Upper lobe of right lung (tissue), 1 donor: Measurements from ENCODE around the gene BMP8B. TPM values are rescaled to one million over a fixed set of nuclear protein-coding genes. Genes with fewer than 3 reads are reported as not detected.
"Not testable (repeated sequence)": the region's sequence is repeated elsewhere in the genome, so short reads cannot be mapped to it uniquely, and the experiment has no call there.

Experiments
- ATAC-seq: fragments of 200-7000 bp; cut with Tn5 transposase; one replicate; pipeline ENCODE4 v1.9.1; 2020; ENCODE audit warnings: mild to moderate bottlenecking, moderate library complexity
- DNase-seq: peaks from one replicate; pipeline ENCODE4 v3.0.0-alpha.2; 2020
- H3K27ac ChIP-seq: fragments of 200-600 bp; one replicate; pipeline ENCODE4 v1.8.0; 2022
- H3K27me3 ChIP-seq: fragments of 200-600 bp; one replicate; pipeline ENCODE4 v1.8.0; 2022; ENCODE audit warnings: mild to moderate bottlenecking
- H3K36me3 ChIP-seq: fragments of 200-600 bp; one replicate; pipeline ENCODE4 v1.8.0; 2022
- H3K4me1 ChIP-seq: fragments of 200-600 bp; one replicate; pipeline ENCODE4 v1.8.0; 2022
- H3K4me3 ChIP-seq: fragments of 200-600 bp; one replicate; pipeline ENCODE4 v1.8.0; 2022; ENCODE audit warnings: mild to moderate bottlenecking
- H3K9me3 ChIP-seq: fragments of 200-600 bp; one replicate; pipeline ENCODE4 v1.8.0; 2022
- intact Hi-C: fragments of 100-400 bp; cut with DNase I; formaldehyde crosslinking; loops from one replicate; pipeline ENCODE4 v1.11.0; 2022
- total RNA-seq: library from RNA; stranded (reverse); fragmentation: NEBNext Ultra II Directional; extraction: Animal tissue kit (Norgen Biotek cat#: 25700); gene quantifications from one replicate; pipeline ENCODE4 v1.2.1, GENCODE V29; 2021
- TF ChIP-seq, protein P1 (sequence below): fragments of 200-600 bp; IDR thresholded peaks from one replicate; pipeline ENCODE4 v1.8.0; 2022; ENCODE audit warnings: antibody characterized with exemption
- donor health status: DM: no; HTN: yes; CAD: no; lungs with severe emphysema.

The BMP8B gene
- total RNA-seq, 1 donor from 2014 or later, result 2.7 TPM

DNA sequence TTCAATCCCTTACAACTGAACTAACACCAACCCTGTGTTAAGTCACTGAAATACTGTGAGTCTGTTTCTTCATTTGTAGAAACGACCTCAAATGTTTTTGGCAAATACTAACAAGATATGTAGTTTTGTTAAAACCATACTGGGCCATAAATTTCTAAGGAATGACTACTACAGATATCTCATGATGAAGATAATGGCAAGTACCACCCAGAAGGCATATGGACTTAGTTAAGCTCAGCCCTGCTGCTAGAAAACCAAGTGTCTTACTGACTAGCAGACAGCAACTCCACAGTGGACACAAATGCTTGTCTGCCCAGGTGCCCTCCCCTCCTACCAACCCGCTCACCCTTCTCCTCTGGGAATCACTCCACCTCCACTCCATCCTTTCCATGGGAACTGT, 44.5 kb upstream of the BMP8B start:
- Histone ChIP-seq H3K9me3 (no peaks in the 10 kb centered on the region), H3K27me3 (no peaks in the 10 kb centered on the region), H3K36me3 (peaks cover 6% of the 10 kb centered on the region), H3K27ac (no peak overlapping the region), H3K4me3 (no peak overlapping the region), H3K4me1 (no peaks in the 10 kb centered on the region)
- DNase-seq, result no peak
- intact Hi-C loops, result no loop called here
- ATAC-seq, result no peak
- TF ChIP-seq, protein P1, sequence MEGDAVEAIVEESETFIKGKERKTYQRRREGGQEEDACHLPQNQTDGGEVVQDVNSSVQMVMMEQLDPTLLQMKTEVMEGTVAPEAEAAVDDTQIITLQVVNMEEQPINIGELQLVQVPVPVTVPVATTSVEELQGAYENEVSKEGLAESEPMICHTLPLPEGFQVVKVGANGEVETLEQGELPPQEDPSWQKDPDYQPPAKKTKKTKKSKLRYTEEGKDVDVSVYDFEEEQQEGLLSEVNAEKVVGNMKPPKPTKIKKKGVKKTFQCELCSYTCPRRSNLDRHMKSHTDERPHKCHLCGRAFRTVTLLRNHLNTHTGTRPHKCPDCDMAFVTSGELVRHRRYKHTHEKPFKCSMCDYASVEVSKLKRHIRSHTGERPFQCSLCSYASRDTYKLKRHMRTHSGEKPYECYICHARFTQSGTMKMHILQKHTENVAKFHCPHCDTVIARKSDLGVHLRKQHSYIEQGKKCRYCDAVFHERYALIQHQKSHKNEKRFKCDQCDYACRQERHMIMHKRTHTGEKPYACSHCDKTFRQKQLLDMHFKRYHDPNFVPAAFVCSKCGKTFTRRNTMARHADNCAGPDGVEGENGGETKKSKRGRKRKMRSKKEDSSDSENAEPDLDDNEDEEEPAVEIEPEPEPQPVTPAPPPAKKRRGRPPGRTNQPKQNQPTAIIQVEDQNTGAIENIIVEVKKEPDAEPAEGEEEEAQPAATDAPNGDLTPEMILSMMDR, result no peak

DNA sequence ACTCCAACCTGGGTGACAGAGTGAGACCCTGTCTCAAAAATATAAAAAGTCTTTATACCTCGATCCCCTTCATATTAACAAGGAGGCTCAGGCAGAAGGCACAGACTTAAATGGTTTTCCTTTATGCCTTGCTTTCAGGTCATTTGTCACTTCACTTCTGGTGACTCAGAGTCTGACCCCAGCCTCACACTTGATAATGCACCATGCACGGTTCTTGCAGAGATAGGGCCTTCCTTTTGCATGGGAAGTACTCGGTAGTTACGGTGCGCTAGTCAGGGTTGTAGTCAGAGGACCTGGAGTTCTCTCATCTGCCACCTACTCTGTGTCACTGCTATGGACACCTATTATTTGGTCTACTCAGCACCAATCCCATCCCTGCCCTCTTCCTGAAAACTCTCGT, 43.6 kb upstream of the BMP8B start:
- no peaks in the 10 kb centered on the region for H3K27me3 ChIP-seq
- no peaks in the 10 kb centered on the region for H3K9me3 ChIP-seq
- intact Hi-C loops, result no loop called here
- no peak overlapping the region for H3K4me3 ChIP-seq
- DNase-seq (no peak), ATAC-seq (no peak)
- TF ChIP-seq, protein P1, result no peak
- H3K27ac ChIP-seq, result no peak overlapping the region
- H3K36me3 ChIP-seq, result no peaks in the 10 kb centered on the region
- H3K4me1 ChIP-seq, result no peaks in the 10 kb centered on the region

DNA sequence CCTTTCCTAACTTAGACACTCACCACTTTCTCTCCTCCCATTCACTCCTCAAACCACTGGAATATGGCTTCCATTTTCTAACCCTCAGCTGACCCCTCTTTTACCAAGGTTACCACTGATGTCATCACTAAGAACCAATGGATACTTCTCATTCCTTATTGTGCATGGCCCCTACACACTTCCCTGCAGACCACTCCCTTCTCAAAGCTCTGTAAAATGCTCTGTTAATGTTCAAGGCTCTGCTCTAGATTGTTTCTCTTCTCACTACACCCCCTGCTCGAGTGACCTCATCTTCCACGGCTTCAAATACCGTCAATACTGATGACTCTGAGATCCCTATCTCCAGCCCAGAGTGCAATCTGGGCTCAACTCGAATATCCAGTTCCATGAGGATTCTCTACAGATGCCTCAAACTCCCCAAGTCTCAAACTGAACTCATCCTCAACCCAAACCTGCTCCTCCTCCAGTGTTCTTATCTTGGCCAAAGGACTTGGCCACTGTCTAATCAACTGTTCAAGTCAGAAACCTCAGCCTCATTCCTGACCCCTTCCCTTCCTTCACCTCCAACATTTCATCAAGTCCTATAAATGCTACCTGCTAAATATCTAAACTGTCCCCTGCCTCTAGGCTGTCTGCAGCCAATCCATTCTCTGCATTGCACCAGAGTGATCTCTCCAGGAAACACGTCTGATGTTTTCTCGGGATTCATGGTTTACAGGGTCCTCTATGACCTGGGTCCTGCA, 41.3 kb upstream of the BMP8B start:
- ATAC-seq, result no peak
- Histone ChIP-seq H3K4me1 (no peaks in the 10 kb centered on the region), H3K27me3 (no peaks in the 10 kb centered on the region), H3K4me3 (no peak overlapping the region), H3K9me3 (no peaks in the 10 kb centered on the region), H3K36me3 (no peaks in the 10 kb centered on the region), H3K27ac (no peak overlapping the region)
- intact Hi-C loops, result loop anchor here (10.0 kb wide), 1 partner anchor 75 kb away; the partner anchor contains the start of gene MYCL
- no peak for DNase-seq
- TF ChIP-seq, protein P1, result no peak

DNA sequence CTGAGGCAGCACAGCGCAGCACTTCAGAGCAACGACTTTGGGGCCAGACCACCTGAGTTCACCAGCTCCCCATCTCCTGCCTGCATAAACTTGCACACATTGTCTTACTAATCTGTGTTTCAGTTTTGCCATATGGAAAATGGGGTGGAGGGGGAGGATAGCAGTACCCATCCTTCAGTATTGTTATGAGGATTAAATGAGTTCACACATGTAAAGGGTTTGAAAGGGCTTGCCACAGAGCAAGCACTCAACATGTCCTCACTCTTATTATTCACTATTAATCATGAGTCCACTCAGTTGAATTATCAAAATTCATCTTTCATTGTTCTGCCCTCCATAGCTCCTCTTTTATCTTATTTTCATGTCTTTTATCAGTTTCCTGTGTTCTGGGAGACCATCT, 40.1 kb upstream of the BMP8B start:
- ATAC-seq (no peak), DNase-seq (no peak)
- H3K27me3 ChIP-seq, result no peaks in the 10 kb centered on the region
- H3K27ac ChIP-seq, result no peak overlapping the region
- H3K36me3 ChIP-seq, result no peaks in the 10 kb centered on the region
- H3K4me3 ChIP-seq, result no peak overlapping the region
- intact Hi-C loops, result loop anchor here (10.0 kb wide), 1 partner anchor 76 kb away; the partner anchor contains the start of gene MYCL
- no peaks in the 10 kb centered on the region for H3K4me1 ChIP-seq
- TF ChIP-seq, protein P1, result no peak
- H3K9me3 ChIP-seq, result no peaks in the 10 kb centered on the region

DNA sequence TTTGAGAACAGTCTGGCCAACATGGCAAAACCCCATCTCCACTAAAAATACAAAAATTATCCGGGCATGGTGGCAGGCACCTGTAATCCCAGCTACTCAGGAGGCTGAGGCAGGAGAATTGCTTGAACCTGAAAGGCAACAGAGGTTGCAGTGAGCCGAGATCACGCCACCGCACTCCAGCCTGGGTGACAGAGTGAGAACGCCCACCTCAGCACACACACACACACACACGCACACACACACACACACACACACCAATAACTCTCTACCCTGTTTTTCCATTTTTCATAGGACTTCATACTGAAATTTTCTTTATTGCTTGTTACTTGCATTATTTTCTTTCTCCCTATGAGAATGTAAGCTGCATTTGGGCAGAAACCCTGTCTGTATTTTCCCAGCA, 39.6 kb upstream of the BMP8B start:
- H3K9me3 ChIP-seq, H3K4me1 ChIP-seq, H3K27me3 ChIP-seq, DNase-seq, H3K4me3 ChIP-seq, H3K36me3 ChIP-seq, H3K27ac ChIP-seq, ATAC-seq: not testable (repeated sequence)
- intact Hi-C loops, result loop anchor here (10.0 kb wide), 1 partner anchor 77 kb away; the partner anchor contains the start of gene MYCL

DNA sequence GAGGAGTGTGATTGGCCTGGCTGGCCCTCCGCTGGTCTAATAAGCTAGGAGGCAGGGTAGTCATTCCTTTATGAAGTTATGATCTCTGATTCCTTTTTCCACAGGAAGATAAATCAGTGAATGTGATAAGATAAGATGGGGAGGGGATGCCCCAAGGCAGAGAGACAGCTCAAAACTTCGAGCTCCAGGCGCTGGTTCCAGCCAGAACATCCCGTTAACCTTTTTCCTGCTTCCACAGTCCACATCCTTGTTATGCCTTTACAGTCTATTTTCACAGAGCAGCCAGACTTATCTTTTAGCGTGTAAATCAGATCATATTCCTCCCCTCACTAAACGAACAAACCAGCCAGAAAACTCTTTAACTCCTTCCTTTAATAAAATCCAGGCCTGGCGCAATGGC, 38.5 kb upstream of the BMP8B start:
- intact Hi-C loops, result loop anchor here (10.0 kb wide), 1 partner anchor 78 kb away; the partner anchor contains the start of gene MYCL
- Histone ChIP-seq H3K4me3 (no peak overlapping the region), H3K4me1 (no peaks in the 10 kb centered on the region), H3K27me3 (no peaks in the 10 kb centered on the region), H3K36me3 (no peaks in the 10 kb centered on the region), H3K27ac (no peak overlapping the region), H3K9me3 (no peaks in the 10 kb centered on the region)
- TF ChIP-seq, protein P1, result no peak
- no peak for ATAC-seq
- DNase-seq, result no peak
